HPDE6-E6E7 (cell line): ENCODE data around the gene IQGAP3.
"Not testable (repeated sequence)": the region's sequence is repeated elsewhere in the genome, so short reads cannot be mapped to it uniquely, and the experiment has no call there.

Experiments
- DNase-seq: peaks from one replicate; pipeline ENCODE4 v3.0.0; 2011; ENCODE audit warnings: missing footprints; ENCODE audit errors: extremely low spot score

The IQGAP3 gene

GRCh38 chr1:156595016-156595415, 22.7 kb upstream of the IQGAP3 start:
- no peak for DNase-seq

- no peak for DNase-seq
These were observed 21.8 kb upstream of the IQGAP3 start for GRCh38 chr1:156594190-156594589.

GRCh38 chr1:156593661-156593989, 21.3 kb upstream of the IQGAP3 start:
- no peak for DNase-seq

GRCh38 chr1:156592910-156593660, 20.7 kb upstream of the IQGAP3 start:
- no peak for DNase-seq

GRCh38 chr1:156592158-156592909, 20.0 kb upstream of the IQGAP3 start:
- DNase-seq, result no peak

GRCh38 chr1:156591432-156592157, 19.2 kb upstream of the IQGAP3 start, which contains the start of gene NAXE:
Gene NAXE (plus strand): TSS chr1:156591776. CDS start chr1:156591805, 29 bp downstream.
- peak; percentile 64 for DNase-seq

GRCh38 chr1:156591181-156591431, 18.7 kb upstream of the IQGAP3 start:
- no peak for DNase-seq

GRCh38 chr1:156590326-156591180, 18.2 kb upstream of the IQGAP3 start:
- DNase-seq, result no peak

GRCh38 chr1:156589546-156589945, 17.2 kb upstream of the IQGAP3 start:
- DNase-seq, result no peak

GRCh38 chr1:156587927-156588326, 15.6 kb upstream of the IQGAP3 start:
- DNase-seq, result not testable (repeated sequence)

- peak; percentile 29 for DNase-seq
These were observed 14.6 kb upstream of the IQGAP3 start for GRCh38 chr1:156586892-156587477.

- DNase-seq, result no peak
These were observed 14.0 kb upstream of the IQGAP3 start for GRCh38 chr1:156586323-156586722.

- peak; percentile 28 for DNase-seq
These were observed 12.4 kb upstream of the IQGAP3 start for GRCh38 chr1:156584813-156585212.

GRCh38 chr1:156583821-156584622, 11.7 kb upstream of the IQGAP3 start:
- DNase-seq, result peak; percentile 63

GRCh38 chr1:156582388-156583017, 10.1 kb upstream of the IQGAP3 start:
- DNase-seq, result no peak

GRCh38 chr1:156581661-156582387, 9.5 kb upstream of the IQGAP3 start:
- no peak for DNase-seq

- no peak for DNase-seq
These were observed 7.1 kb upstream of the IQGAP3 start, which contains the start of gene TTC24 for GRCh38 chr1:156579472-156579871. Gene TTC24 (plus strand): TSS chr1:156579723. CDS start chr1:156581365, 1,642 bp downstream.

GRCh38 chr1:156578055-156578454, 5.7 kb upstream of the IQGAP3 start:
- no peak for DNase-seq

- DNase-seq, result no peak
These were observed 5.2 kb upstream of the IQGAP3 start for GRCh38 chr1:156577550-156577949.
